ENCODE results near the gene PWP2.

DNA sequence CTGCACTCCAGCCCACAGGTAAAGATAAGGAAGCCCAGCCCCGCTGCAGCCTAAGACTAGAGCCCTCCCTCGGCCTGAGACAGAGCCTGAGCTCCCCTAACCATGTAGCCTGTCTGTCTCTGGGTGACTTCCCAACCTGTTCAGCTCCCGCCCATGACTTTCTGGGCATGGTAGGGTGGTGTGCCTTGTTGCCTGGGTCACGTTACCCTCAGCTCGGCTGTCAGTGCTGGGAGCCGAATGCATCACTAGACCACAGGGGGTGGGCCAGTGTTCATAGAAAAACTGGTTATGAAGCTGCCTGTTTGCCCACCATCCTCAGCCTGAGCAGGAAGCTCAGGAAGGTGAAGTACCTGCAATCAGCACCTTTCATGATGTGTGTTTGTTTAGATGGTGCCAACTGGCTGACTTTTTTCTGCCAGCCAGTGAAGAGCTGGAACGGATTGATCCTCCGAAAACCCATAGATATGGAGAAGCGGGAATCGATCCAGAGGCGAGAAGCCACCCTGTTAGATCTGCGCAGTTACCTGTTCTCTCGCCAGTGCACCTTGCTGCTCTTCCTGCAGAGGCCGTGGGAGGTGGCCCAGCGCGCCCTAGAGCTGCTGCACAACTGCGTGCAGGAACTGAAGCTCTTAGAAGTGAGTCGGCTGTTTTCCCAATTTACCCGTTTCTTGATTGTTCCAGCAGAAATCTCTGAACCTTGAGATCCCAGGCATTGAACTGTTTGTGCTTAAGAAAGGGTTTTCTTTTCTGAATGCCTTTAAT, 43.9 kb upstream of the PWP2 start:
- no peak for TF ChIP-seq ZFX (IDR thresholded peaks at IDR 0.05)
- TF ChIP-seq CTCF (conservative IDR thresholded peaks at IDR 0.05) = no peak

Data from C4-2B (cell line).